ENCODE data around the gene PPP1R11.

DNA sequence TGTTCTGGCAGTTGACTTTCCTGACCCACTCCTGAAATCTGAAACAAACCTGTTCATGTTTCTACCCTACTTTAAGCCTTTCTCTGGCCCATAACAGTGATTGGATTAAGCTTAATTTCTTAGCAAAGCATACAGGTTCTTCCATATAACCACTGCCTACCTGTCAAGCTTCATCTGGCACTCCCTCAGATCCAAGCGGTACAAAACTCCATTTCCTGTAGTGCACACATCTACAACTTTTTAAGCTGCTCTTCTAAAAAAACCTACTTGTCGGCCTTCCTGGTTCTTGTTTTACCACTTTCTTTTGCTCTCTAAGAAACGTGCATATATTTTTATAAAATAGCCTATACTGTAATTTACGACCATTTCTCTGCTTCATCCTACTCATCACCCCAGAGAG lies 916 bp upstream of the PPP1R11 start:
- TF ChIP-seq POLR2AphosphoS5 (IDR thresholded peaks at IDR 0.05; ENCODE audit: low read depth, low read length) (no peak), SIN3A (IDR thresholded peaks at IDR 0.05; ENCODE audit: borderline replicate concordance, insufficient read depth, low read length) (no peak), TAF1 (IDR thresholded peaks at IDR 0.05; ENCODE audit: borderline replicate concordance, insufficient read depth, low read length) (no peak)

Measured in PFSK-1 (cell line).